ENCODE measurements around the gene ARHGAP15.

DNA sequence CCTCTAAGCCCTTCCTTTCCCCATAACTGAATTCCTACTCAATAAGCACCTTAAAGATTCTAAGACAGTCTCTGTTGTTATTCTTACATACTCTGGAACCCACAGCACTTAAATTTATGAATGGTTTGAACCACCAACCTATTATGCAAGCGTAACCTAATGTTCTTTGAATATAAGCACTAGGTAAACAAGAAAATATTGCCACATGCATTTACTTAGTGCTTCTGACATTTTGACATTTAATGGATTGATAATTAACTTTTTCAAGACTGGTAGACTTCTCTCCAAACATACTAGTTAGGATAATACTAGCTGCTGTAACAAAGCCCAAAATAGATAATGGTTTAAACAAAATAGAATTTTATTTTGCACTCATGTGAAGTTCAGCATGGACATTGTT lies 164.8 kb downstream of the ARHGAP15 start:
- TF ChIP-seq, protein P1, sequence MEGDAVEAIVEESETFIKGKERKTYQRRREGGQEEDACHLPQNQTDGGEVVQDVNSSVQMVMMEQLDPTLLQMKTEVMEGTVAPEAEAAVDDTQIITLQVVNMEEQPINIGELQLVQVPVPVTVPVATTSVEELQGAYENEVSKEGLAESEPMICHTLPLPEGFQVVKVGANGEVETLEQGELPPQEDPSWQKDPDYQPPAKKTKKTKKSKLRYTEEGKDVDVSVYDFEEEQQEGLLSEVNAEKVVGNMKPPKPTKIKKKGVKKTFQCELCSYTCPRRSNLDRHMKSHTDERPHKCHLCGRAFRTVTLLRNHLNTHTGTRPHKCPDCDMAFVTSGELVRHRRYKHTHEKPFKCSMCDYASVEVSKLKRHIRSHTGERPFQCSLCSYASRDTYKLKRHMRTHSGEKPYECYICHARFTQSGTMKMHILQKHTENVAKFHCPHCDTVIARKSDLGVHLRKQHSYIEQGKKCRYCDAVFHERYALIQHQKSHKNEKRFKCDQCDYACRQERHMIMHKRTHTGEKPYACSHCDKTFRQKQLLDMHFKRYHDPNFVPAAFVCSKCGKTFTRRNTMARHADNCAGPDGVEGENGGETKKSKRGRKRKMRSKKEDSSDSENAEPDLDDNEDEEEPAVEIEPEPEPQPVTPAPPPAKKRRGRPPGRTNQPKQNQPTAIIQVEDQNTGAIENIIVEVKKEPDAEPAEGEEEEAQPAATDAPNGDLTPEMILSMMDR (IDR thresholded peaks at IDR 0.05; ENCODE audit: low read depth, low read length, poor library complexity, severe bottlenecking), result no peak
- no peak for TF ChIP-seq EZH2phosphoT487 (IDR thresholded peaks at IDR 0.05; ENCODE audit: borderline replicate concordance, low read length)
